Activated B cell treated with CpG ODN at 0.5 μM for 24 hours (primary cell): ENCODE results near the gene RFC1. TPM values are rescaled to one million over a fixed set of nuclear protein-coding genes. Genes with fewer than 3 reads are reported as not detected.
"Not testable (repeated sequence)": the region's sequence is repeated elsewhere in the genome, so short reads cannot be mapped to it uniquely, and the experiment has no call there.

Experiments
- ATAC-seq: fragments of 200-7000 bp; cut with Tn5 transposase; one replicate; pipeline ENCODE4 v1.10.0; 2021; ENCODE audit warnings: low read depth, mild to moderate bottlenecking, moderate library complexity
- CTCF ChIA-PET: fragments of 350-600 bp; sonication (Branson Sonifier 250); formaldehyde crosslinking; loops from one replicate; lab custom pipeline; 2021; ENCODE audit warnings: antibody characterized with exemption; lab: Charles Lee
- POLR2A ChIA-PET: fragments of 350-600 bp; sonication (Branson Sonifier 250); formaldehyde crosslinking; loops from one replicate; lab custom pipeline; 2021; ENCODE audit warnings: antibody characterized with exemption; lab: Charles Lee
- DNase-seq: peaks from one replicate; pipeline ENCODE4 v3.0.0; 2022
- H3K27ac Mint-ChIP-seq: one replicate; pipeline ENCODE4 v1.8.0; 2020; ENCODE audit warnings: mixed read lengths
- H3K27me3 Mint-ChIP-seq: one replicate; pipeline ENCODE4 v1.8.0; 2021; ENCODE audit warnings: mixed read lengths
- H3K36me3 Mint-ChIP-seq: one replicate; pipeline ENCODE4 v1.8.0; 2021; ENCODE audit warnings: low read depth, mixed read lengths
- H3K4me1 Mint-ChIP-seq: one replicate; pipeline ENCODE4 v1.8.0; 2021; ENCODE audit warnings: mixed read lengths
- H3K4me3 Mint-ChIP-seq: one replicate; pipeline ENCODE4 v1.8.0; 2020; ENCODE audit warnings: mild to moderate bottlenecking, mixed read lengths
- H3K9me3 Mint-ChIP-seq: one replicate; pipeline ENCODE4 v1.8.0; 2020; ENCODE audit warnings: mixed read lengths
- intact Hi-C: fragments of 100-400 bp; cut with micrococcal nuclease; formaldehyde crosslinking; loops from one replicate; pipeline ENCODE4 v1.15.1; 2024
- total RNA-seq: library from RNA; stranded (reverse); gene quantifications from 2 replicates; pipeline ENCODE4 v1.2.3, GENCODE V29; 2022
- TF ChIP-seq, protein P1 (sequence below): fragments of 200-600 bp; IDR thresholded peaks from one replicate; pipeline ENCODE4 v1.8.0; 2022; ENCODE audit warnings: antibody characterized with exemption, mild to moderate bottlenecking

RFC1 gene
- total RNA-seq, result 44.8 and 45.9 TPM in 2 replicates

GRCh38 chr4:39365830-39366771, at the start of gene RFC1:
Gene RFC1, minus strand, starts transcription at chr4:39366362. Its CDS starts 121 bp downstream, at chr4:39366241.
- TF ChIP-seq, protein P1, sequence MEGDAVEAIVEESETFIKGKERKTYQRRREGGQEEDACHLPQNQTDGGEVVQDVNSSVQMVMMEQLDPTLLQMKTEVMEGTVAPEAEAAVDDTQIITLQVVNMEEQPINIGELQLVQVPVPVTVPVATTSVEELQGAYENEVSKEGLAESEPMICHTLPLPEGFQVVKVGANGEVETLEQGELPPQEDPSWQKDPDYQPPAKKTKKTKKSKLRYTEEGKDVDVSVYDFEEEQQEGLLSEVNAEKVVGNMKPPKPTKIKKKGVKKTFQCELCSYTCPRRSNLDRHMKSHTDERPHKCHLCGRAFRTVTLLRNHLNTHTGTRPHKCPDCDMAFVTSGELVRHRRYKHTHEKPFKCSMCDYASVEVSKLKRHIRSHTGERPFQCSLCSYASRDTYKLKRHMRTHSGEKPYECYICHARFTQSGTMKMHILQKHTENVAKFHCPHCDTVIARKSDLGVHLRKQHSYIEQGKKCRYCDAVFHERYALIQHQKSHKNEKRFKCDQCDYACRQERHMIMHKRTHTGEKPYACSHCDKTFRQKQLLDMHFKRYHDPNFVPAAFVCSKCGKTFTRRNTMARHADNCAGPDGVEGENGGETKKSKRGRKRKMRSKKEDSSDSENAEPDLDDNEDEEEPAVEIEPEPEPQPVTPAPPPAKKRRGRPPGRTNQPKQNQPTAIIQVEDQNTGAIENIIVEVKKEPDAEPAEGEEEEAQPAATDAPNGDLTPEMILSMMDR, result no peak
- intact Hi-C loops, result loop anchor here (1.0 to 10.0 kb wide), 6 partner anchors 9 to 1471 kb away; partner anchors contain the start of genes TBC1D1, TMEM156 and WDR19
- peaks cover 39% of the 10 kb centered on the region for H3K4me1 Mint-ChIP-seq
- DNase-seq (peak; percentile 92), ATAC-seq (peak; percentile 94)
- peaks cover 7% of the 10 kb centered on the region for H3K36me3 Mint-ChIP-seq
- no peaks in the 10 kb centered on the region for H3K27me3 Mint-ChIP-seq
- H3K4me3 Mint-ChIP-seq, result peak within 1 kb of the TSS; percentile 91
- peaks cover 9% of the 10 kb centered on the region for H3K9me3 Mint-ChIP-seq
- ChIA-PET CTCF (interaction anchor here (1.1 kb wide), 2 partner anchors 81 to 606 kb away, joined by 3 read pairs; no protein-coding TSS in a partner anchor), POLR2A (interaction anchor here (0.6 to 5.6 kb wide), 12 partner anchors 11 to 606 kb away, joined by 3 to 94 read pairs (median 4); partner anchors contain the start of genes LIAS, RPL9, SMIM14 and UGDH)
- peak within 1 kb of the TSS; percentile 88 for H3K27ac Mint-ChIP-seq

- Mint-ChIP-seq H3K4me3 (no peak overlapping the region), H3K27ac (no peak overlapping the region), H3K36me3 (no peaks in the 10 kb centered on the region), H3K4me1 (no peaks in the 10 kb centered on the region), H3K27me3 (no peaks in the 10 kb centered on the region), H3K9me3 (no peaks in the 10 kb centered on the region)
- no peak for DNase-seq
- intact Hi-C loops, result loop anchor here (10.0 kb wide), 1 partner anchor 511 kb away; no protein-coding TSS in a partner anchor
- ChIA-PET CTCF (no interaction called here), POLR2A (no interaction called here)
- TF ChIP-seq, protein P1, result no peak
- no peak for ATAC-seq
Observed at GRCh38 chr4:39415678-39416283, 49.6 kb upstream of the RFC1 start.

- DNase-seq, H3K27ac Mint-ChIP-seq, H3K4me1 Mint-ChIP-seq, H3K9me3 Mint-ChIP-seq, POLR2A ChIA-PET, H3K27me3 Mint-ChIP-seq, H3K36me3 Mint-ChIP-seq, ATAC-seq, H3K4me3 Mint-ChIP-seq: not testable (repeated sequence)
- CTCF ChIA-PET, result interaction anchor here (1.4 kb wide), 1 partner anchor 510 kb away, joined by 4 read pairs; no protein-coding TSS in a partner anchor
- intact Hi-C loops, result loop anchor here (10.0 kb wide), 1 partner anchor 507 kb away; no protein-coding TSS in a partner anchor
Observed at GRCh38 chr4:39411561-39411960, 45.4 kb upstream of the RFC1 start.

DNA sequence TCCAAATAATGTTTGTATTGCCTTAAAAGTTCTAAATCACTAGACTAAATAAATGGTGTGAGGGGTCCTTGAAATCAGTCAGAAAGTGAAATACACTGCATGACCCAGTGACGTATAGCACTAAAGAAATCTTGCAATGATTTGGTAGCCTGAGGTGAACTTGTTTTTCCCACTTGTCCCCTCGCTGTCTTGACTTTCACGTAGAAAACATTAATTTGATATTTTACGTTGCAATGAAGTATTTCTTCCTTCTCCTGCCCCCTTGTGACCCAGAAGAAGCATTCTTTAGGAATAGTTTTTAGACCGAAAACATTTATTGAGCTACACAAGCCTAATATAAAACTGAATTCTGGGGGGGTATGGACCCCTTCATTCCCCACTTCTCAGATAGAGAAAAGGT, 44.3 kb upstream of the RFC1 start:
- TF ChIP-seq, protein P1, result no peak
- Mint-ChIP-seq H3K9me3 (no peaks in the 10 kb centered on the region), H3K36me3 (no peaks in the 10 kb centered on the region), H3K27me3 (peaks cover 3% of the 10 kb centered on the region), H3K4me3 (no peak overlapping the region), H3K27ac (no peak overlapping the region), H3K4me1 (no peaks in the 10 kb centered on the region)
- ChIA-PET CTCF (interaction anchor here (1.0 to 1.4 kb wide), 2 partner anchors 507 to 509 kb away, joined by 4 read pairs; no protein-coding TSS in a partner anchor), POLR2A (no interaction called here)
- DNase-seq (no peak), ATAC-seq (no peak)
- intact Hi-C loops, result loop anchor here (10.0 kb wide), 1 partner anchor 506 kb away; no protein-coding TSS in a partner anchor

- TF ChIP-seq, protein P1, result no peak
- intact Hi-C loops, result no loop called here
- no peaks in the 10 kb centered on the region for H3K4me1 Mint-ChIP-seq
- H3K27me3 Mint-ChIP-seq, result peaks cover 3% of the 10 kb centered on the region
- DNase-seq (no peak), ATAC-seq (no peak)
- ChIA-PET CTCF (no interaction called here), POLR2A (no interaction called here)
- no peaks in the 10 kb centered on the region for H3K9me3 Mint-ChIP-seq
- no peaks in the 10 kb centered on the region for H3K36me3 Mint-ChIP-seq
- H3K4me3 Mint-ChIP-seq, result no peak overlapping the region
- no peak overlapping the region for H3K27ac Mint-ChIP-seq
Observed at GRCh38 chr4:39407584-39407885, 41.4 kb upstream of the RFC1 start.
